ENCODE measurements around the gene HPN.

Gene HPN

DNA sequence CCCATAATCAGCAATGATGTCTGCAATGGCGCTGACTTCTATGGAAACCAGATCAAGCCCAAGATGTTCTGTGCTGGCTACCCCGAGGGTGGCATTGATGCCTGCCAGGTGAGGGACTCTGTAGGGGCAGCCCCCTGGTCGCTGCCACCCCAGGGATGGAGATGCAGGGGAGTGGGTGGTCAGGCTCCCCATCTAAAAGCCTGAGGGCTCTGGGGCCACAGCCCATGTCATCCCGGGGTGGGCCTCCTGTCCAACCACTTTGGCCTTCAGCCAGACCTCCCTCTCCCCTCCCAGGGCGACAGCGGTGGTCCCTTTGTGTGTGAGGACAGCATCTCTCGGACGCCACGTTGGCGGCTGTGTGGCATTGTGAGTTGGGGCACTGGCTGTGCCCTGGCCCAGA is 24.1 kb downstream of the HPN start:
- DNase-seq: no peak

- no peak for DNase-seq
Observed at GRCh38 chr19:35066121-35066520, 24.6 kb downstream of the HPN start.

DNA sequence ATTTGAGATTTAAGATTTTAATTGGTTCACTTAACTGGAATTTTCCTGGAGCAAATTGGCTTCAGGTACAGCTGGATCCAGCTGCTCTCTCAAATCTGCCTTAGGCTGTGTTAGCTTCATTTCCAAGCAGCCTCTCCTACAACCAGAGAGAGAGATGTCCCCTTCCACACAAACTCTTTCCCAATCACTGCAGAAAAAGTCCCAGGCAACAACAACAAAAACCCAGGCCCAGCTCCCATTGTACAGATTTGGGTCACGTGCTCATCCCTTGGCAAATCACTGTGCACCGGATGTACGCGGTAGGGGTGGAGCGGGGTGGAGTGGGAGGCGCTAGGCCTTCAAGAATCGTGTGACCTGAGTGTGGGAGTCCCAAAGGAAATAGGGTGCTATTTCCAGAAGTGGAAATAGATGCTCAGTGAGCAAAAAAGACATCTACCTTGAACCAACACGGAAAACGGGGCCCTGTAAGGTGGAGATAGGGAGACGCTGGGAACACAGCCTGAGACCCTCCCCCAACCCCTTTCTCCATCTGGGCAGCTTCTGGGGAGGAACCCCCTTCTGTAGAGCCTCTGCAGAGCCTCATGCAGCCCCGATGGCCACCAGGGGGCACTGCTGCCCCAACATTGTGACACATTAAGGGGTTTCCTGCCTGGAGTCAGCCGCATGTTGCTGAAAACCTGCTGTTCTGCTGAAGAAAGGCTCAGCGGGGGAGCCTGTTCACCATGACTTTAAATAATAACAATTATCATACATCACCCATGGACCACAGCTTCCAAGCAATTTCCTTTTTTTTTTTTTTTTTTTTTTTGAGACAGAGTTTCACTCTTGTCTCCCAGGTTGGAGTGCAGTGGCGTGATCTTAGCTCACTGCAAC is 25.4 kb downstream of the HPN start:
- peak; percentile 29 for DNase-seq

DNA sequence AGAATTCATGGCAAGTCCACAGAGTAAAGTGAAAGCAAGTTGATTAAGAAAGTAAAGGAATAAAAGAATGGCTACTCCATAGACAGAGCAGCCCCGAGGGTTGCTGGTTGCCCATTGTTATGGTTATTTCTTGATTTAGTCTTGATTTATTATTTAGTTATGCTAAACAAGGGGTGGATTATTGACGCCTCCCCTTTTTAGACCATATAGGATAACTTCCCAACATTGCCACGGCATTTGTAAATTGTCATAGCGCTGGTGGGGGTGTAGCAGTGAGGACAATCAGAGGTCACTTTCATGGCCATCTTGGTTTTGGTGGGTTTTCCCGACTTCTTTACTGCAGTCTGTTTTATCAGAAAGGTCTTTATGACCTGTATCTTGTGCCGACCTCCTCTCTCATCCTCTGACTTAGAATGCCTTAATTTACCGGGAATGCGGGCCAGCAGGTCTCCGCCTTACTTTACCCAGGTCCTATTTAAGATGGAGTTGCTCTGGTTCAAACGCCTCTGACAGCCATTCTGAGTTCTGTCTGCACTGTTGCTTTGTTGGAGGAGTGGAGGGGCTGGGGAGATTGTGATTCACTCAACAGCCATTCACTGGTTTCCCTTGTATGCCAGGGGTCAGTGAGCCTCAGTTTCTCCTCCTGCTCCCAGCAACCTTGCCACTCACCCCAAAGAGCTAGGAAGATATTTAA is 27.6 kb downstream of the HPN start:
- no peak for DNase-seq

DNA sequence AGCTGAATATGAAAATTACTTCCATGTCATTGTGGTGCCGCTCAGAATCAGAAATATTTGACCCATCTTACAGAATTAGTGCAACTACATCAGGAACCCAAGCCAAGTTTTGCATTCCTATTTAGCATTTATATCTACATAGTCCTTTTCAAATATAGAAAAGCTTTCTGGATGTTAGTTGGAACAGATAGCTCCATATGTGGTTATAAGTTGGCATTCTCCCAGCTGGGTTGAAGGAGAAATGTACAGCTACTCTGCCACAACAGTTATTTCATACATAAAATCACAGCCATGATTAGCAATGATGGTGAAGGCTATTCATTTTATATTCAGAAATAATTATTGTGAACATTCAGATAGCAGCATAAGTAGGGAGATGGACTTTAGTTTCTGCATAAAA is 28.2 kb downstream of the HPN start:
- DNase-seq: no peak

GRCh38 chr19:35070471-35070870 is 28.9 kb downstream of the HPN start:
- no peak for DNase-seq

DNA sequence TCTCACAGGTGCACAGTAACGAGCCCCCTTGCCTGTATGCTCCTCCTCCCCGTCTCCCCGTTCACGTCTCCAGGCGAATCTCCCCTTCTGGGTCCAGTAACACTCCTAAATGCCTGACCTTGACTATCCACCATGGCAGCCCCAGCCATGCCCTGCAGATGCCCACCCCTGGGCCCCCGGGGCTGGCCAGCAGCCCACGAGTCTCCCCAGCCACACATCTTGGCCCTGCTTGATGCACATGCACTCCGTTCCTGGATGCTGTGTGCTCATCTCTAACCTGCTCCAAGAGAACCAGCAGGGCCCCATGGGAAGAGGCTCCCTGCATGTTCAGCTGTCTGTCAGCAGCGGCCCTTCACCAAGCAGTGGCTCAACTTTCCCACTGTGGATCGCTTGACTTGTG is 32.0 kb downstream of the HPN start:
- no peak for DNase-seq

GRCh38 chr19:35073941-35074340 is 32.4 kb downstream of the HPN start:
- no peak for DNase-seq

- DNase-seq: no peak
Observed at GRCh38 chr19:35074426-35075201, 33.1 kb downstream of the HPN start.

DNA sequence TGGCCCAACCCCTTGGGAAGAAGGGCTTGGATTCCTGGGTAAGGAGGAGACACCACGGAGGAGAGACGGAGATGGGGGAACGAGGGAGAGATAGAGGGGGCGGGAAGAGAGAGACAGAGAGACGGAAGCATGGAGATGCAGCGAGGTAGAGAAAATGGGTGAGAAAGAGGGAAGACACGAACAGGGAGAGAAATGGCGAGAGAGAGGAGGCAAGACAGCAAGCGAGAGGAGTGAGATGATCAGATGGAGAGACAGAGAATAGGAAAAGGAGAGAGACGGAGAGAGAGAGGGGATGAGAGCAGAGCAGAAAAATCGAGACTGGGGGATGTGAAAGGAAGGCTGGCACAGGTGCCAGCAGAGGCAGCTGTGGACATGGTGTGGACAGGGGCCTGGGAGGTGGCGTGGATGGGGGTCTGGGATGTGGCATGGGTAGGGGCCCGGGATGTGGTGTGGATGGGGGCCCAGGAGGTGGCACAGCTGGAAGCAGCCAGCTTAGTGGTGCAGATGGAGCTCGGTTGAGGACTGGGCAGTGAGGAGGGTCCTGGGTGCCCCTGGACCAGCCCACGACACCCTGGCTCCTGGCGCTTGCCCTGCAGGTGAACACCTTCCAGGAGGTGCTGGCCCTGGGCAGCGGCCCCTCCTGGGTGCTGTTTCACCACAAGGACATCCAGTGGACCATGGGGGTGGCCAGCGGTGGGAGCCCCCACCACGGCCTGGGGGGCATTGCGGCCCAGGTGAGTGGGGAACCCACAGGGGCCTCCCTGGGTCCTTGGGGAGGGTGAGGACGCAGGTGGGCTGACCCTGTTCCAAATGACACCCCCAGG is 33.9 kb downstream of the HPN start:
- DNase-seq: no peak

DNA sequence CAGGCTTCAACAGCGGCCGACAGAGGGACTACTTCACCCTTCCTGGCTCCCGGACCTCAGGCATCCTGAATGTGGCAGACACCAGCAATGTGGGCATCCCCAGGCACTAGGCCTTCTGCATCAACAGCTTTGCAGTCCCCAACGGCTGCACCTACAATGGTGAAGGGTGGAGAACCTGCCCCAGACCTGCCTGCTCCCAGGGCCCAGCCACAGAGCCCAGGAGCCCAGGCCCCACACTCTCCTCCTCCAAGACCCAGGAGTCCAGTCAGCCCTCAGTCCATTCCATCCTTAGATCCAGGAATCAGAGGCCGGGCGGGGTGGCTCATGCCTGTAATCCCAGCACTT is 34.5 kb downstream of the HPN start:
- no peak for DNase-seq

DNA sequence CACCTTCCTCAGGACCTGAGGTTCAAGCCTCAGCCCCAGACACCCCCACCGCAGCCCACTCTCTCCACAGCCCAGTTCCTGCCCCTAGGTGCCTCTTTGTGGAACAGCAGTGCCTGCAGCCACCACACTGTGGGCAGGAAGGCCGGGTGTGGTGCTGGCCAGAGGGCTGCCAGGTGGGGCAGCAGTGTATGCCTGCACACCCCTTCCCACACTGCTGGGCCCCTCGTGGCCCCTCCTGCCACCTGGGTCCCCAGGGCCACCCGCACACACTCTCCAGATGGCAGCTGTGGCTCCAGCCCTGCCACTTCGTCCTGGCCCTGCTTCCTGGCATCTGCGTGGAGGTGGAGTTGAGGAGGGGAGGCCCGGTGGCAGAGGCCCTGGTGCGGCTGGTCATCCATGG is 35.1 kb downstream of the HPN start:
- no peak for DNase-seq

- DNase-seq: no peak
Observed at GRCh38 chr19:35077411-35078223, 36.1 kb downstream of the HPN start.

DNA sequence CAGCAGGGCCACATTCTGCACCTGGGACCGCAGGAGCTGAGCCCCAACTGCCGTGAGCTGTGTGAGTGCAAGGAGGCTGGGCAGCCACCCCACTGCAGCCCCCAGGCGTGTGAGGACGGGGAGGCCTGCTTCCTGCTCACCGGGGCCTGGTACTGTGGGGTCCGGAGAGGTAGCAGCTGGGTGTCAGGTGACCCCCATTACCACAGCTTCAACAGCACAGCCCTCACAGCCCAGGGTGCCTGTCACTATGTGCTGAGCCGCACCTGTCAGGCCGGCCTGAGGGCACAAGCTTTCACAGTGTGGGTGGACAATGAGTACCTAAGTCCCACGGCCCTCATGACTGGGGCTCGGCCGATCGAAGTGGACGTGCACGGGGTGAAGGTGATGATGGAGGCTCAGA is 38.3 kb downstream of the HPN start:
- DNase-seq: no peak

GRCh38 chr19:35080613-35081170 is 39.2 kb downstream of the HPN start:
- no peak for DNase-seq

GRCh38 chr19:35081201-35081600 is 39.7 kb downstream of the HPN start:
- no peak for DNase-seq

- DNase-seq: no peak
Observed at GRCh38 chr19:35083691-35084508, 42.4 kb downstream of the HPN start.

DNA sequence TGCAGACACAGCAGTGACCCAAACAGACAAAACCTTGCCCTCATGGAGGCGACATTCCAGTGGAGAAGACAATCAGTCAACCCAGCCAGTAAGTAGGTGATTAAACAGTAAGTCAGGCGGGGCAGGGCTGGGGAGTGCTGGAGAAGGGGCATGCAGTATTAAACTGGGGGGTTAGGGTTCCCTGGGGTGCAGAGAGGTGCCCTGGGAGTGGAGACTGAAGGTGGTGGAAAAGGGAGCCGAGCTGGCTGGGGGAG is 42.9 kb downstream of the HPN start:
- no peak for DNase-seq

DNA sequence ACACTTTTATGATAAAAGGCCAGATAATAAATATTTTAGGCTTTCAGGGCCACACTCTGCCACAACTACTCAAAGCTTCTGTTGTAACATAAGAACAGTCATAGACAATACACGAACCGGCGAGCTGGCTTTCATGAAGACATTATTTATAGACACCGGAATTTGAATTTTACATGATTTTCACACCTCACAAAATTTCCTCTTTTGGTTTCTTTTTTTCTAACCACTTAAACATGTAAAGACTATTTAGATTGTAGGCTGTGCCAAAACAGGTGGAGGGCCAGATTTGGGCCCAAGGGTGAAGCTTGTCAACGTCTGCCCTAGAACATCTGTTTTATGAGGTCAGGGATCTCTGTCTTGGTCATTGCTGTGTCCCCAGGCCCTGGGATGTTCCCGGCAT is 44.4 kb downstream of the HPN start:
- no peak for DNase-seq

DNA sequence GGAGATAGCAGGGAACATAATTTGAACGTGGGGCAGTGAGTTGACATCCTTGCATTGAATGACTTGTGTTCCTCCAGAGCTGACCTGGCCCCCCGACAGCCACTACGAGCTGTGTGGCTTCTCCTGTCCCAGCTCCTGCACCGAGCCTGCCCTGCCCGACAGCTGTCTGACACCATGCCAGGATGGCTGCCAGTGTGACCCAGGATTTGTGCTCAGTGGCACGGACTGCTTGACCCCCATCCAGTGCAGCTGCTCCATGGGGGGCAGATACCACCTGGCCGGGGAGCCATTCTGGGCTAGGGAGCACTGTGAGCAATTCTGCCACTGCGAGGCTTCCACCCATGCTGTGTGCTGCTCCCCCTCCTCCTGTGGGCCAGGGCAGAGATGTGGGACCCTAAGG is 44.9 kb downstream of the HPN start:
- no peak for DNase-seq

- DNase-seq: no peak
Observed at GRCh38 chr19:35087393-35087792, 45.9 kb downstream of the HPN start.
